ENCODE measurements around the gene COPZ1. TPM values are rescaled to one million over a fixed set of nuclear protein-coding genes. Genes with fewer than 3 reads are reported as not detected.

The COPZ1 gene
- total RNA-seq, 1 experiment from 2014 or later = 104 TPM

- Histone ChIP-seq H3K27ac (ENCODE audit: insufficient read length, low read depth, low read length) (no peak overlapping the region), H3K56ac (ENCODE audit: insufficient read length, low read depth, low read length) (no peak overlapping the region), H3K27me3 (ENCODE audit: insufficient read depth, low read length) (peaks cover 7% of the 10 kb centered on the region; the same call in 1 of the 2 replicates), H2BK120ac (ENCODE audit: low read depth, low read length, poor library complexity, severe bottlenecking) (no peak overlapping the region), H3T11ph (ENCODE audit: low read length) (no peak overlapping the region), H3K23me2 (ENCODE audit: insufficient read length, low read depth, low read length, poor library complexity, severe bottlenecking) (peaks cover 6% of the 10 kb centered on the region), H4K91ac (ENCODE audit: insufficient read length, low read depth, low read length) (no peak overlapping the region), H3K9me3 (ENCODE audit: control insufficient read depth, low read depth, low read length) (no peaks in the 10 kb centered on the region), H2BK12ac (ENCODE audit: insufficient read length, low read depth, low read length) (no peak overlapping the region), H2BK20ac (ENCODE audit: low read depth, low read length, poor library complexity, severe bottlenecking) (no peak overlapping the region), H3K79me1 (ENCODE audit: insufficient read depth, low read depth, low read length, poor library complexity, severe bottlenecking) (no peaks in the 10 kb centered on the region), H3K79me2 (ENCODE audit: insufficient read depth, low read length) (no peaks in the 10 kb centered on the region), H3K23ac (ENCODE audit: insufficient read length, low read depth, low read length) (no peak overlapping the region), H2BK5ac (ENCODE audit: insufficient read length, low read length) (no peak overlapping the region), H2AK5ac (ENCODE audit: insufficient read length, low read length) (no peak overlapping the region), H3K4me1 (ENCODE audit: insufficient read depth, low read length) (peaks cover 11% of the 10 kb centered on the region; the same call in 1 of the 2 replicates), H4K20me1 (ENCODE audit: control insufficient read depth, insufficient read depth, insufficient read length) (no peaks in the 10 kb centered on the region), H2BK15ac (ENCODE audit: low read depth, low read length) (no peak overlapping the region), H3K4ac (ENCODE audit: low read depth, low read length) (no peak overlapping the region), H2AFZ (ENCODE audit: low read length) (no peak overlapping the region), H4K5ac (ENCODE audit: insufficient read length, low read depth, low read length) (no peak overlapping the region), H3K18ac (ENCODE audit: insufficient read length, low read depth, low read length) (peak overlapping the region; percentile 48), H3K14ac (ENCODE audit: insufficient read depth, low read length) (0 out of 2 replicates have a peak overlapping the region, but pooled peaks have one; percentile 4), H3K4me2 (ENCODE audit: insufficient read depth, insufficient read length, low read length) (peak overlapping the region; percentile 84), H4K8ac (replicated peaks; ENCODE audit: insufficient read length, low read depth, low read length) (no peak overlapping the region), H3K9ac (ENCODE audit: extremely low read depth, insufficient read length, low read length) (peak overlapping the region; percentile 0)
- TF ChIP-seq CTCF (conservative IDR thresholded peaks at IDR 0.05) = no peak
- Mint-ChIP-seq H3K27ac (peak overlapping the region; percentile 85 to 92 (median 87); a peak in 6 of 7 replicates), H3K27me3 (ENCODE audit: low read depth) (peaks cover 33% of the 10 kb centered on the region), H3K4me1 (peaks cover 51 to 60% of the 10 kb centered on the region in 2 experiments), H3K9me3 (no peaks in the 10 kb centered on the region), H3K4me3 (peak overlapping the region; percentile 57 to 79), H3K36me3 (ENCODE audit: insufficient read depth in 1 of 3, low read depth in 3 of 3) (no peaks in the 10 kb centered on the region)
- WGBS (ENCODE audit: extremely low coverage, insufficient read length, low lambda C conversion rate) = no CpG with 5 or more reads among the region's 1 CpG
- DNase-seq = peak; percentile 73
Observed at GRCh38 chr12:54301428-54302048, 23.4 kb upstream of the COPZ1 start.

Measured in H9 (cell line).